ENCODE measurements around the gene LCNL1.
"Not testable (repeated sequence)": the region's sequence is repeated elsewhere in the genome, so short reads cannot be mapped to it uniquely, and the experiment has no call there.

The LCNL1 gene

DNA sequence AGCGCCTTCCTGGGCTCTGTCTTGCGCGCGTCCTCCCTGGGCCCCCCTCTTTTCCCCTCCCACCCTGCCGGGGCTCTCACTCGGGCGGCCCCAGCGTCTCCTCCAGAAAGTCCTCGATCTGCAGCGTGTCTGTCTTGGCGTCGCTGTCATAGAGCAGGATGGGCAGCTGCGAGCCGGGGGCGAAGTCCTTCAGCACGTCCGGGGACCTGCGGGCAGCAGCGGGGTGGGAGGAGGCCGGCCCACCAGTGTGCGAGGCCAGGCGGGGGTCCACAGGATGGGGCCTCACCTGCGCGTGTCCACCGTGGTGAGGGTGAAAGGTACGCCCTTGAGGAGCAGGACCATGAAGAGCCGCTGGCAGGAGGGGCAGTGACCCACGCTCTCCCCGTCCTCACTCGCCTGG lies 12.6 kb downstream of the LCNL1 start:
- DNase-seq: no peak

GRCh38 chr9:136995772-136996311 lies 13.0 kb downstream of the LCNL1 start:
- DNase-seq: no peak

- no peak for DNase-seq
Measured at GRCh38 chr9:136996361-136997292, 13.8 kb downstream of the LCNL1 start, which contains the start of gene CLIC3. CLIC3 (minus strand) TSS chr9:136996568; CDS start chr9:136996543, 25 bp downstream.

- no peak for DNase-seq
Measured at GRCh38 chr9:136997371-136997770, 14.6 kb downstream of the LCNL1 start.

DNA sequence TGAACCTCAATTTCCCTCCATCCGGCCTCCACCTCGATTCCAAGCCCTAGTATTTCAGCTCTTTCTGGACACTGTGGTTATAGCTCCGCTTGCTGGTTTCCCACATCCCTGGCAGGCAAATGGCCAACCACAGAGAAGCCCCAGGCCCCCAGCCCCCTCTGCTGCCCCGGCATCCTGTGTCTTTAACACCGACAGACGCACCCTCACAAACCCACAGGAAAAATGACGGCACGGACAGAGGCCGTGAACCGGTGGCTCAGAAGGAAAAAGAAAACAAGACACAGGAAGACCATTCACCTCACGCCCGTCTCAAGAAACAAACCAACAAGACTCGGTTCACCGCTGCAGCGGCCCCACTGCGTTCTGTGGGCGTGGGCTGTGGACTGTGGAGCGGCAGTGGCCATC lies 15.0 kb downstream of the LCNL1 start:
- no peak for DNase-seq

- no peak for DNase-seq
Measured at GRCh38 chr9:137000177-137000930, 17.6 kb downstream of the LCNL1 start.

- DNase-seq: no peak
Measured at GRCh38 chr9:137001857-137002645, 19.3 kb downstream of the LCNL1 start.

DNA sequence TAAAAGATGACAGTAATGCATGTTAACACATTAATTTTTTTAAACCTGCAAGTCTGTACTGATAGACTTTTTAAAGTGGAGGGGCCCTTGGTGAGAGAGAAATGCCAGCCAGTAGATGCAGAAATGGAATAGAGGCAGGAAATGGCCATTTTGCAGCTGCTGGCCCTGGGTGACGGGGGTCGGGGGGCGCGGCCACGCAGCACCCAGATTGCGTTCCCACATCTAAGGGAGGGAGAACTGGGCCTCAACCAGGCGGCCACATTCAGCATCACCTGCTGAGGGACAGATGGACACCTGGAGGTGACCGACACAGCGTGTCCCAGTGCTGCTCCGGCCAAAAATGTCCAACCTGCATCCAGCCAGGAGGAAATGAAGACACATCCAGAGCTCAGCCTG lies 19.9 kb downstream of the LCNL1 start:
- no peak for DNase-seq

DNA sequence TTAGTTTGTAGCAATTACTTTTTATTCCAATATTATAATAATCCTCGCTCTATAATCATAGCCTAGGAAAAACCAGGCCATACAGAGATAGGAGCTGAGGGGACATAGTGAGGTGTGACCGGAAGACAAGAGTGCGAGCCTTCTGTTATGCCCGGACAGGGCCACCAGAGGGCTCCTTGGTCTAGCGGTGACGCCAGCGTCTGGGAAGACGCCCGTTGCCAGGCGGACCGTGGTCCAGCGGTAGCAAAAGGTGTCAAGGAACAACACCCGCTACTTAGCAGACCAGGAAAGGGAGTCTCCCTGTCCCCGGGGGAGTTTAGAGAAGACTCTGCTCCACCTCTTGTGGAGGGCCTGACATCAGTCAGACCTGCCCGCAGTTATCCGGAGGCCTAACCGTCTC lies 21.5 kb downstream of the LCNL1 start:
- DNase-seq: not testable (repeated sequence)

DNA sequence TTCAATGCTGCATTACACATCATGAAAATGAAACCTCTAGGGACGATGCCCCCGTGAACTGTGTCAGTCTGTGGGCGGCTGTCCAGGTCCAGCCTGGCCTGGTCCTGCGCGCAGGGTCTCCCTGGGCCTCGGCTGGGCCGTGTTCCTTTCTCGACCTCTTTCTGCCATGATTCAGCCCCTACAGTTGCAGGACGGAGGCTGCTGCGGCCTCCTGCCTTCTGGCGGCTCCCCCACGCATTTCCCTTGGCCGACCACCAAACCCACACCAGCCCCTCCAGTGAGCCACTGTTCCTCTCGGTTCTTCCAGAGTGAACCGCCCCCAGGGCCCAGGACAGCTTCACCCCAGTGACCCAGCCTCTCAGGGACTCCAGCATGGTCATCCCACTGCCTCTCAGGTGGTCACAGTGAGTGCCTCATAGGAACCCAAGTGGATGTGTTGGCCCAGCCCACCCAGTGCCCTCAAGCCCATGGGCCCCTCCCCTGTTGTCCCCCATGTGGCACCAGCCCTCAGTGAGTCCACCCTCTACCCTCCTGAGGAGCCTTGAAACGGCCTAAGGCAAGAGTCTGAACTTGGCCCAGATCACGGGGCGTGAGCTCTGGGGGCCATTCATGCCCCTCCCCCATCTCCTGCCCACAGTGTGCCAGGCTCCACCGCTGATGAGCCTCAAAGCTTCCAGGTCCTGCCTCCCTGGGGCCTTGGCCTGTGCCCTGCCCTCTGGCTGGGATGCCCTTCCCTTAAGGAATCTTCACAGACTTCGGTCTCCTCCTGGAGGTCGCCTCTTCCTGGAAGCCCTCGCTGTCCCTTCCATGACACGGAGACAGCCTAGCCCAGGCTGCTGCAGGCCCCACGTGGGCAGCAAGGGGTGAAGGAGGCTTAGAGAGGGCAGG lies 23.6 kb downstream of the LCNL1 start:
- DNase-seq: no peak

GRCh38 chr9:137007108-137007815 lies 24.5 kb downstream of the LCNL1 start:
- no peak for DNase-seq

- no peak for DNase-seq
Measured at GRCh38 chr9:137007816-137008270, 25.1 kb downstream of the LCNL1 start.

- DNase-seq: no peak
Measured at GRCh38 chr9:137008312-137008711, 25.5 kb downstream of the LCNL1 start.

DNA sequence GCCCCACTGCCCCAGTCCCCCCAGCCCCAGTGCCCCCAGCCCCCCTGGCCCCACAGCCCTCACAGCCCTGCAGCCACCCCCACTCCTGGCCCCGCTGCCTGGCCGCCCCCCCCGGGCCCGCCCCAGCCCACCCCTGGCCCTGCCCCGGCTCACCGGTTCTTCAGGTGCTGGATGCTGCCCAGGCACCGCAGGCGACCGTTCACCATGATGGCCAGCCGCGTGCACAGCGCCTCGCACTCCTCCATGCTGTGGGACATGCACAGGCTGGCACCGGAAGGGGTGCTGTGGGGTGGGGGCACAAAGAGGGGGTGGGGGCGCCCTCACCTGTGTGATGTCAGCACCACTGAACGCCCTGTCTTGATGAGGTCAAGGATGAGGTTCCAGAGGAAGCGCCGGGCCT lies 26.4 kb downstream of the LCNL1 start:
- no peak for DNase-seq

GRCh38 chr9:137009938-137010732 lies 27.3 kb downstream of the LCNL1 start:
- no peak for DNase-seq

DNA sequence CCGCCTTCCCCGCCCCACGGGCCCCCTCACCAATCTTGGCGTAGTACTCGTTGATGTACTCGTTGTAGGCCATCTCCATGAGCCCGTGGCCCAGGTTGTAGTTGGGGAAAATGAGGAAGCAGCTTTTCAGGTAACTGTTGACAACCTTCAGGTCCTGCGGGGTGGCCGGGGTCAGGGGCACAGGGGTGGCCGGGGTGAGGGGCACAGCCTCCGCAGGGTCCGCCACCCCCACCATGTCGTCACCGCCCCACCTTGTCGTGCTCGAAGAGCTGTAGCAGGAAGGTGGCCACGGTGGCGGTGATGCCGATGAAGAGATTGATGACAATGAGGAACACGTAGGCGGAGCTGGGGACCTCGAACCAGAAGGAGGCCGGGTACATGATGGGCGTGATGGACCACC lies 28.4 kb downstream of the LCNL1 start:
- no peak for DNase-seq

- no peak for DNase-seq
Measured at GRCh38 chr9:137011907-137012675, 29.3 kb downstream of the LCNL1 start.

- no peak for DNase-seq
Measured at GRCh38 chr9:137012694-137013570, 30.1 kb downstream of the LCNL1 start.
